ENCODE measurements around the gene RABL3.

The RABL3 gene

GRCh38 chr3:120756061-120756460 lies 13.7 kb upstream of the RABL3 start:
- no peaks in the 10 kb centered on the region for H3K4me1 ChIP-seq
- TF ChIP-seq CTCF (IDR thresholded peaks at IDR 0.05): no peak
- no peak overlapping the region for H3K27ac ChIP-seq
- H3K36me3 ChIP-seq: peaks cover 1 to 5% (median 4%) of the 10 kb centered on the region in 3 donors
- no peak for DNase-seq
- H3K27me3 ChIP-seq: no peaks in the 10 kb centered on the region
- no peak overlapping the region for H3K4me3 ChIP-seq
- no peaks in the 10 kb centered on the region for H3K9me3 ChIP-seq
- intact Hi-C loops (cut with DNase I; ENCODE audit: low total_unique reads): no loop called here

GRCh38 chr3:120753810-120754209 lies 11.5 kb upstream of the RABL3 start:
- DNase-seq: no peak
- TF ChIP-seq CTCF (IDR thresholded peaks at IDR 0.05): no peak
- H3K27ac ChIP-seq: no peak overlapping the region

GRCh38 chr3:120752865-120753264 lies 10.5 kb upstream of the RABL3 start:
- Histone ChIP-seq H3K4me1 (no peaks in the 10 kb centered on the region), H3K9me3 (no peaks in the 10 kb centered on the region), H3K27ac (no peak overlapping the region), H3K4me3 (no peak overlapping the region), H3K27me3 (no peaks in the 10 kb centered on the region), H3K36me3 (peaks cover 8 to 12% (median 8%) of the 10 kb centered on the region in 3 donors)
- DNase-seq: no peak
- intact Hi-C loops (cut with DNase I; ENCODE audit: low total_unique reads): no loop called here
- no peak for TF ChIP-seq CTCF (IDR thresholded peaks at IDR 0.05)

More at GRCh38 chr3:120753810-120754209, 11.5 kb upstream of the RABL3 start:
- Histone ChIP-seq H3K9me3 (no peaks in the 10 kb centered on the region), H3K36me3 (peaks cover 8 to 12% (median 8%) of the 10 kb centered on the region in 3 donors), H3K4me3 (no peak overlapping the region), H3K4me1 (no peaks in the 10 kb centered on the region), H3K27me3 (no peaks in the 10 kb centered on the region)
- intact Hi-C loops (cut with DNase I; ENCODE audit: low total_unique reads): no loop called here

GRCh38 chr3:120752230-120752629 lies 9.9 kb upstream of the RABL3 start:
- Histone ChIP-seq H3K9me3 (no peaks in the 10 kb centered on the region), H3K4me3 (no peak overlapping the region), H3K36me3 (peaks cover 8 to 12% (median 8%) of the 10 kb centered on the region in 3 donors), H3K27ac (no peak overlapping the region), H3K27me3 (no peaks in the 10 kb centered on the region), H3K4me1 (no peaks in the 10 kb centered on the region)
- intact Hi-C loops (cut with DNase I; ENCODE audit: low total_unique reads): no loop called here
- TF ChIP-seq CTCF (IDR thresholded peaks at IDR 0.05): no peak
- DNase-seq: no peak

- Histone ChIP-seq H3K4me3 (no peak overlapping the region), H3K27me3 (no peaks in the 10 kb centered on the region), H3K9me3 (no peaks in the 10 kb centered on the region), H3K27ac (no peak overlapping the region), H3K4me1 (no peaks in the 10 kb centered on the region), H3K36me3 (peaks cover 8 to 9% (median 8%) of the 10 kb centered on the region in 3 donors)
- intact Hi-C loops (cut with DNase I; ENCODE audit: low total_unique reads): loop anchor here (10.0 kb wide), 3 partner anchors 185 to 995 kb away; partner anchors contain the start of genes GOLGB1 and GSK3B
- no peak for DNase-seq
- no peak for TF ChIP-seq CTCF (IDR thresholded peaks at IDR 0.05)
Measured at GRCh38 chr3:120749843-120750242, 7.5 kb upstream of the RABL3 start.

GRCh38 chr3:120745466-120745865 lies 3.1 kb upstream of the RABL3 start:
- intact Hi-C loops (cut with DNase I; ENCODE audit: low total_unique reads): loop anchor here (10.0 kb wide), 3 partner anchors 181 to 999 kb away; partner anchors contain the start of genes GOLGB1 and GSK3B
- Histone ChIP-seq H3K27ac (no peak overlapping the region), H3K9me3 (no peaks in the 10 kb centered on the region), H3K4me1 (peaks cover 0 to 18% (median 12%) of the 10 kb centered on the region in 4 donors), H3K27me3 (no peaks in the 10 kb centered on the region), H3K4me3 (no peak overlapping the region), H3K36me3 (peaks cover 0 to under 1% (median under 1%) of the 10 kb centered on the region in 3 donors)
- no peak for DNase-seq
- TF ChIP-seq CTCF (IDR thresholded peaks at IDR 0.05): no peak
